Measurements from ENCODE around the gene CYBC1.

DNA sequence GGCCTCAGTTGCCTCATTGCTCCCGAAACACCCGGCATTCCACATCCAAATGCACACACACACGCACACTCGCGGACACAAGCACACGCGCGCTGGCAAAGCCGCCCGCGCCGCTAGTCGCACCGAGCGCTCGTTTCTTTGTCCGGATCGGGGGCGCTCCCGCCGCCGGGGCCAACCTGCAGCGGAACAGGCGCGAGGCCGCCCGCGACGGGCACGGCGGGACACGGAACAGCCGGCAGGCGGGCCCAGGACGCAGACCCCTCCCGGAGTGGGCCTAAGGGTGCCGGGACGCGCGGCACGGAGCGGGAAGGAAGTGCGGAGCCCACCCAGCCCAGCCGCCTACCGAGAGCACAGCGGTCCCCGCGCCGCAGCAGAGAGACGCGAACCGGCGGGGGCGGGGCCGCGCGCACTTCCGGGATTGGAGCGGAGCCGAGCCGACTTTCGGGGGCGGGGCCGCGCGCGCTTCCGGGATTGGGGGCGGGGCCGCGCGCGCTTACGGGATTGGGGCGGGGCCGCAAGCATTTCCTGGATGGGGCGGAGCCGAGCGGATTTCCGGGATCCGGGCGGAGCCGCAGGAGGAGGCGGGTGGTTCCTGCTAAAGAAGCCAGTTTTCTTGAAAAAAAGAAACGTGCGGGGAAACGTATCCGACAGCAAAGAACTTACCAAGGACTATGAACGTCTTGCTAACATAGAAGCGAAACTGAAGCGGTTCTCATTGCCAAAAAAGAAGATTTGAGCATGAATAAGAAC lies at the start of gene CYBC1:
- TF ChIP-seq, protein P1, sequence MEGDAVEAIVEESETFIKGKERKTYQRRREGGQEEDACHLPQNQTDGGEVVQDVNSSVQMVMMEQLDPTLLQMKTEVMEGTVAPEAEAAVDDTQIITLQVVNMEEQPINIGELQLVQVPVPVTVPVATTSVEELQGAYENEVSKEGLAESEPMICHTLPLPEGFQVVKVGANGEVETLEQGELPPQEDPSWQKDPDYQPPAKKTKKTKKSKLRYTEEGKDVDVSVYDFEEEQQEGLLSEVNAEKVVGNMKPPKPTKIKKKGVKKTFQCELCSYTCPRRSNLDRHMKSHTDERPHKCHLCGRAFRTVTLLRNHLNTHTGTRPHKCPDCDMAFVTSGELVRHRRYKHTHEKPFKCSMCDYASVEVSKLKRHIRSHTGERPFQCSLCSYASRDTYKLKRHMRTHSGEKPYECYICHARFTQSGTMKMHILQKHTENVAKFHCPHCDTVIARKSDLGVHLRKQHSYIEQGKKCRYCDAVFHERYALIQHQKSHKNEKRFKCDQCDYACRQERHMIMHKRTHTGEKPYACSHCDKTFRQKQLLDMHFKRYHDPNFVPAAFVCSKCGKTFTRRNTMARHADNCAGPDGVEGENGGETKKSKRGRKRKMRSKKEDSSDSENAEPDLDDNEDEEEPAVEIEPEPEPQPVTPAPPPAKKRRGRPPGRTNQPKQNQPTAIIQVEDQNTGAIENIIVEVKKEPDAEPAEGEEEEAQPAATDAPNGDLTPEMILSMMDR (IDR thresholded peaks at IDR 0.05) = no peak
- peak; percentile 58 for TF ChIP-seq POLR2A (IDR thresholded peaks at IDR 0.05)
- peak; percentile 98 for TF ChIP-seq EP300 (IDR thresholded peaks at IDR 0.05)
